SH-SY5Y (cell line): ENCODE data around the gene ITGB6.

Experiments used
- GATA2 ChIP-seq: IDR thresholded peaks from 2 replicates; pipeline ENCODE4 v1.6.1; 2011; ENCODE audit warnings: mild to moderate bottlenecking, low read depth, low read length
- GATA3 ChIP-seq: IDR thresholded peaks from 2 replicates; pipeline ENCODE4 v1.6.1; 2011; ENCODE audit warnings: low read depth, mild to moderate bottlenecking, low read length, moderate library complexity

- TF ChIP-seq GATA2, result no peak
- no peak for TF ChIP-seq GATA3
Measured at GRCh38 chr2:160073284-160073888, 126.7 kb downstream of the ITGB6 start.
